GM10248 (cell line): ENCODE data around the gene SEMA6A.

ENCODE experiments used
- CTCF ChIA-PET: fragments of 300-600 bp; sonication (Branson Sonifier 250); formaldehyde crosslinking; extraction: SDS; loops from one replicate; lab custom pipeline; 2021; ENCODE audit warnings: antibody characterized with exemption; lab: Yijun Ruan, JAX
- POLR2A ChIA-PET: fragments of 350-650 bp; sonication (Branson Sonifier 250); formaldehyde crosslinking; extraction: SDS; loops from one replicate; lab custom pipeline; 2020; ENCODE audit warnings: antibody characterized with exemption; lab: Yijun Ruan, JAX
- DNase-seq: peaks from one replicate; pipeline ENCODE4 v3.0.0; 2012; ENCODE audit errors: extremely low spot score
- TF ChIP-seq, protein P1 (sequence below): IDR thresholded peaks from 2 replicates; pipeline ENCODE4 v1.5.1; 2012; ENCODE audit warnings: mild to moderate bottlenecking, low read depth; ENCODE audit errors: extremely low read depth, missing control alignments, control extremely low read depth

SEMA6A gene

DNA sequence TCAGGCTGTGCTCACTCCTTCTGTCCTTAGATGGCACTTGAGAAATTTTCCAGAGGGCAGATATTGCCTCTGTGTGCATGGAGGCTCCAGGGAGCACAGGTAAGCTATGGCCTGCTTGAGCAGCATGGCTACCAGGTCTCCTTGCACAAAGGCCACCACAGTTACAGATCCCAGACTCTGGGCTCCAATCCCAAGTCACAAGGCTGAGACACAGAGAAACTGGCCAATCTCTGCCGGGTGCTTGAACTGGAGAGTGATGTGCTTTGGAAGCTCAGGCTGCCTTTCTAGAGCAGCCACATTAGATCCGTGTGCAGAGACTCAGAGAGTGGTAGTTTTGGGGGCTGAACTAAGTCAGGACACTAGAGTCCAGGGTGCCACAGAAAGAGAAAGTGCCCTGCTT lies 145.7 kb downstream of the SEMA6A start:
- DNase-seq, result no peak
- ChIA-PET POLR2A (no interaction called here), CTCF (no interaction called here)
- TF ChIP-seq, protein P1, sequence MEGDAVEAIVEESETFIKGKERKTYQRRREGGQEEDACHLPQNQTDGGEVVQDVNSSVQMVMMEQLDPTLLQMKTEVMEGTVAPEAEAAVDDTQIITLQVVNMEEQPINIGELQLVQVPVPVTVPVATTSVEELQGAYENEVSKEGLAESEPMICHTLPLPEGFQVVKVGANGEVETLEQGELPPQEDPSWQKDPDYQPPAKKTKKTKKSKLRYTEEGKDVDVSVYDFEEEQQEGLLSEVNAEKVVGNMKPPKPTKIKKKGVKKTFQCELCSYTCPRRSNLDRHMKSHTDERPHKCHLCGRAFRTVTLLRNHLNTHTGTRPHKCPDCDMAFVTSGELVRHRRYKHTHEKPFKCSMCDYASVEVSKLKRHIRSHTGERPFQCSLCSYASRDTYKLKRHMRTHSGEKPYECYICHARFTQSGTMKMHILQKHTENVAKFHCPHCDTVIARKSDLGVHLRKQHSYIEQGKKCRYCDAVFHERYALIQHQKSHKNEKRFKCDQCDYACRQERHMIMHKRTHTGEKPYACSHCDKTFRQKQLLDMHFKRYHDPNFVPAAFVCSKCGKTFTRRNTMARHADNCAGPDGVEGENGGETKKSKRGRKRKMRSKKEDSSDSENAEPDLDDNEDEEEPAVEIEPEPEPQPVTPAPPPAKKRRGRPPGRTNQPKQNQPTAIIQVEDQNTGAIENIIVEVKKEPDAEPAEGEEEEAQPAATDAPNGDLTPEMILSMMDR, result no peak

DNA sequence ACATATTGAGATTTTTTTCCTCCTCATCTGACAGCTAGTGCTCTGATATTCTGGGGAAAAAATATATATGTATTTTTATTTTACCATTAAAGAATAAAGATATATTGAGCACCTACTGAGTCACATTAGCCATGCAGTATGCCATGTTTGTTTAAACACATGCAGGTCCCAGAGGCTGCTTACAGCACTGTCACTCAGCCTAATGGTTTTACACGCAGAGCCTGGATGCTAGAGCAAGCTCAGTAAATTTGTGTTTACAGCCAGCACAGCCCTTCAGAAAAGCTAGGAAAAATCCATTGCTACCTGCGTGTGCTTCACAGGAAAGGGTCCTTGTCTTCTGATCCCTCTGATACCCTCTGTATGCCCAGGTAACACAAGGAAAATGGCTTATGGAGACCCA lies 146.2 kb downstream of the SEMA6A start:
- POLR2A ChIA-PET, result no interaction called here
- DNase-seq, result no peak
- TF ChIP-seq, protein P1, result no peak
- CTCF ChIA-PET, result no interaction called here

DNA sequence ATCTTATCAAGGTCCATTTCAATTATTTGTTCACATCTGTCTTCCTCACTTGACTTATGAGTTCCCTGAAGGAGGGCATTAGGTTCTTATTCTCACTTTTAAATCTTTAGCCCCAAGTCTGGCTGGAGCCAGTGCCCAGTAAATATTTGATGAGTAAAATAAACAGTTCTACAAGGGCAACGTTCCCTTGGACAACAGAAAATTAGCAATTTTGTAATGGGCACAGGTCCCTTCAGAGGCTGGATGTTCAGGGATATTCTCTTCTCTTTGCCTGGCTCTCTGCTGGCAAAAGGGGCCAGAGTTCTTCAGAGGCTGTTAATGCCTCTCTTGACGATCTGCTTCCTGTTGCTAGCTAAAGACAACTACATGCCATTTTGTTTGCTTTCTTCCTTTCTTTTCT lies 149.7 kb downstream of the SEMA6A start:
- ChIA-PET POLR2A (no interaction called here), CTCF (interaction anchor here (0.7 kb wide), 1 partner anchor 9 kb away, joined by 3 read pairs; no protein-coding TSS in a partner anchor)
- TF ChIP-seq, protein P1, result no peak
- no peak for DNase-seq

DNA sequence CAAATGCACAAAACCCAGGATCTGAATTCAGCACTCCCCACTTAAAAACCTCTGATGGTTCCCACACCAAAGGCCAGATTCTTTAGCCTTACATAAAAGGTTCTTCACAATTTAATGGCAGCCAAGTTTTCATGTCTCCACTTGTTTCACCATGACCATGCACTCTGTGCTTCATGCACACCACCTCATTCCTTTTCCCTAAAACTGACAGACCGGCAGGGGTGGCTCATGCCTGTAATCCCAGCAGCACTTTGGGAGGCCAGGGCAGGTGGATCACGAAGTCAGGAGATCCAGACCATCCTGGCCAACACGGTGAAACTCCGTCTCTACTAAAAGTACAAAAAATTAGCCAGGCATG lies 150.4 kb downstream of the SEMA6A start:
- CTCF ChIA-PET, result interaction anchor here (1.4 to 2.7 kb wide), 2 partner anchors 12 to 16 kb away, joined by 3 to 6 read pairs; no protein-coding TSS in a partner anchor
- TF ChIP-seq, protein P1, result no peak
- DNase-seq, result no peak
- POLR2A ChIA-PET, result no interaction called here

DNA sequence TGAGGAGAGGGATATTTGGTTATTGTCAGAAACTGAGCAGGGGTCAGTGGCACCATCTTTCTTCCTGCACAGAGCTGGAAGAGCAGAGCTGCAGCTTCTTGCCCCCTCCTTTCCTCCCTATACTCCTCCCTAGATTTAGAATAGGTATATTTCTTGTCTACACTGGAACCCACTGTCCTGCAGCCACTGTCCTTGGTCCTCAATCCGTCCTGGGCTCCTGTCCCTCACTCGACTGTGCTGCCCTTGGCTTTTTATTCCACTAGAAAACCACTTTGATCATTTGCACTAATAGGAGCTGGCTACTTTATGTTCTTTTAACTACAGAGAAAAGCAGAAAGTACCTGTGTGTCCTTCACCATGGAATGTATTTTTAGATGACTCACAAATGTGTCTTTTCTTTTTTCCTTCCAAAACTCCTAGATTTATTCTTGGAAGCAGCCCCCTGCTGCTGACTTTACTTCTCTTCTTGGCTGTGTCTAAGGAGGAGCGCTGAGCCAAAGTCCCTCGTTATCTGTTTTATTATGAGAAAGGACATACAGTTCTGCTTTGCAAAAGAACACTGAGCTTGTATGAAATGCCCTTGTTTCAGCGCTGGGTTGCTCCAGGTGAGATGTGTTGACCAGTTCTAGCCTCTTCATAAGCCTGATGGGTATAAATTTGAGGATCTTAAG lies 150.9 kb downstream of the SEMA6A start:
- CTCF ChIA-PET, result interaction anchor here (1.4 to 2.7 kb wide), 2 partner anchors 11 to 15 kb away, joined by 3 to 6 read pairs; no protein-coding TSS in a partner anchor
- POLR2A ChIA-PET, result no interaction called here
- TF ChIP-seq, protein P1, result no peak
- DNase-seq, result no peak

DNA sequence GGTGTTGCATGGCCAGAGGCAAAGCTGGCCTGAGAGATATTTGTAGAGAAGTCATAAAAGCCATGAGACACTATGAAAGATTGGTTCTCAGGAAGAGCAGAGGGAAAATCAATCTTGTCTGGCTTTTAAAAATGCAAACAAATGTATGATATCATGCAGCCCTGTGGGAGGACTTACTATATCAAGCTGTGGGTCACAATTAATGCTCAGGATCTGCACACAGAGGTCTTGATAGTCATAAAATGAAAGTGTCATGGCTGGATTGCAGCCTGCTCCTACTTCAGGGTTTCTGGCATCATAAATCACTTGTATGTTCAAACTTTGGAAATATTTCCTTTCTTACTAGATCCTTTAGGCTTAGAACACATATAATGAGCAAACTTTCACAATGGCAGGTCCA lies 151.5 kb downstream of the SEMA6A start:
- CTCF ChIA-PET, result interaction anchor here (1.4 to 2.7 kb wide), 2 partner anchors 11 to 14 kb away, joined by 3 to 6 read pairs; no protein-coding TSS in a partner anchor
- POLR2A ChIA-PET, result no interaction called here
- TF ChIP-seq, protein P1, result no peak
- no peak for DNase-seq
